ENCODE data around the gene TTC6. TPM values are rescaled to one million over a fixed set of nuclear protein-coding genes. Genes with fewer than 3 reads are reported as not detected.

The TTC6 gene
- total RNA-seq, 1 experiment from 2014 or later, result not detected

DNA sequence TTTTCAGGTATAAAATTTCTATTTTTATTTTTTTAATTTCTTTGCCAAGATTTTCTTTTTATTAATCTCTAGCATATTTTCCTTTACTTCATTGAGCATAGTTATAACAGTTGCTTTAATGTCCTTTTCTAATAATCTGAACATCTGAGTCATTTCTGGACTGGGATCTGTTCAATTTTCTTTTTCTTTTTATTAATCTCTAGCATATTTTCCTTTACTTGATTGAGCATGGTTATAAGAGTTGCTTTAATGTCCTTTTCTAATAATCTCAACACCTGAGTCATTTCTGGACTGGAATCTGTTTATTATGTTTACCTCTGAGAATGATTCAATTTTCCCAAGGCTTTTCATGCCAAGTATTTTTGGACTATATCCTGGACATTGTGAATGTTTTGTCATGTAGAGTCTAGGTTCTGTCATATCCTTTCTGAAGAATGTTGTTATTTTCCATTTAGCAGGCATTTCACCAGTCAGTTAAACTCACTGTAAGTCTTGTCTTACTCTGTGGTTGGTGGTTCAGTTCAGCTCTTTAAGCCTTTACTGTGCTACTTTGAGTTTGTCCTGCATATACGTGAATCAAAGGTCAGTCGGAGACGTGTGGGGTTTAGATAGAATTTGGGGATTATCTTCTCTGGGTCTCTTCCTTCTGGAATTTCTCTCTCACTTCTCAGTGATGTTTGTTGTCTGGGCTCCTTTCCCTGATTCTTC, 20.3 kb downstream of the TTC6 start:
- DNase-seq (ENCODE audit: low spot score), result no peak
- in situ Hi-C loops (cut with HindIII; ENCODE audit: low sequenced_read_pairs), result no loop called here

DNA sequence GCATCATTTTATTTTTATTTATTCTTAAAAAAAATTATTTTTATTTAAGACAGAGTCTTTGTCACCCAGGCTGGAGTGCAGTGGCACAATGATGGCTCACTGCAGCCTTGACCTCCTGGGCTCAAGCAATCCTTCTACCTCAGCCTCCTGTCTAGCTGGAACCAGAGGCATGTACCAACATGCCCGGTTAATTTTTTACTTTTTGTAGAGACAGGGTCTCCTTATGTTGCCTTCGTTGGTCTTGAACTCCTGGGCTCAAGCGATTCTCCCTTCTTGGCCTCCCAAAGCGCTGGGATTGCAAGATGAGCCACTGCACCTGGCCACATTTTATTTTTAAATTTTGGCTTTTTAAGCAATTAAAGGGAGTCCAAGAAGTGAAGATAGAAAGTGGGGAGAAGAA, 21.4 kb downstream of the TTC6 start:
- no peak for DNase-seq (ENCODE audit: low spot score)
- in situ Hi-C loops (cut with HindIII; ENCODE audit: low sequenced_read_pairs), result no loop called here

GRCh38 chr14:37617864-37618365, 22.5 kb downstream of the TTC6 start:
- in situ Hi-C loops (cut with HindIII; ENCODE audit: low sequenced_read_pairs), result no loop called here
- DNase-seq (ENCODE audit: low spot score), result no peak

DNA sequence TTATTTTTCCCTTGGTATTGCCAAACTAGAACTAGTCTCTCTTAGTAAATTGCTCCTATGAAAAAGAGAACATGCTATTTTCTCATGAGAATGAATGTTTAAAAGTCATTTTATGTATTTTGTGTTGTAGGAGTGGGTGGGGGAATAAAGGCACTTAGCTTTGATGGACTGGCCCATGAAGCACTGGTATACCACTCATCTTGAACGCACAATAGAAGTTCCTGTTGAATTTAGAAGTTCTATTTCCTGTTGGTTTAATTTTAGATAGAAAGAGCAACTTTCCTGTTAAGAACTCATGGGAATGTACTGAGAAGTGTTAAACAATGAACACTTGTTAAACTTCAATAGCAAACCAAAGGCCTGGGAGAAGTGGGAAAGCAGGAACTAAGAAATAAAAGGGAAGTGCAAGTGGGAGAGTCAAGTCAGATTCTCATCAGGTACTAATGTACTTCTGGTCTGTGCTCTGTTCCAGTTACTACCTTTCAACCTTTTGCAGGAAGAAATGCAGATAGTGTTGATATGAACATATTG, 23.1 kb downstream of the TTC6 start:
- in situ Hi-C loops (cut with HindIII; ENCODE audit: low sequenced_read_pairs), result no loop called here
- no peak for DNase-seq (ENCODE audit: low spot score)

GRCh38 chr14:37620856-37621255, 25.4 kb downstream of the TTC6 start:
- DNase-seq (ENCODE audit: low spot score), result no peak
- in situ Hi-C loops (cut with HindIII; ENCODE audit: low sequenced_read_pairs), result no loop called here

- in situ Hi-C loops (cut with HindIII; ENCODE audit: low sequenced_read_pairs), result no loop called here
- no peak for DNase-seq (ENCODE audit: low spot score)
Observed at GRCh38 chr14:37622231-37622923, 26.9 kb downstream of the TTC6 start.

- in situ Hi-C loops (cut with HindIII; ENCODE audit: low sequenced_read_pairs), result no loop called here
- no peak for DNase-seq (ENCODE audit: low spot score)
Observed at GRCh38 chr14:37623426-37623951, 28.1 kb downstream of the TTC6 start.

DNA sequence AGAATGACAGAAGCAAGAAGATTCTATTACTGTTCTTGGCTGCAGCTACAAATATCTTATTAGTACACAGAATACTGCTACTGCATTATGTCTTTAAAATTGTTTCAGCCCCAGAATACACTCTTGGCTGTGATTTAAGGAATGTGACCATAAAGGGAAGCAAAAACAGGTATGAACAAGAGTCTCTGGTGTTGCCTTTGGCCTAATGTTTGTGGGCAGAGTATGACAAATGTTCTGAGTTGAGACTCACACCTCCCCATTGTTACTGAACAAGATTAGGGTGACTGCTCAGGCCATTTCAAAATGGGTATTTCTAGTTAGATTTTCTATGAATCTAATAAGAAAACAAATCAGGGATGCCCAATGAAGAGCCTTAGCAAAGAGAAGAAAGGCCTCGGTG, 28.5 kb downstream of the TTC6 start:
- in situ Hi-C loops (cut with HindIII; ENCODE audit: low sequenced_read_pairs), result no loop called here
- DNase-seq (ENCODE audit: low spot score), result no peak

DNA sequence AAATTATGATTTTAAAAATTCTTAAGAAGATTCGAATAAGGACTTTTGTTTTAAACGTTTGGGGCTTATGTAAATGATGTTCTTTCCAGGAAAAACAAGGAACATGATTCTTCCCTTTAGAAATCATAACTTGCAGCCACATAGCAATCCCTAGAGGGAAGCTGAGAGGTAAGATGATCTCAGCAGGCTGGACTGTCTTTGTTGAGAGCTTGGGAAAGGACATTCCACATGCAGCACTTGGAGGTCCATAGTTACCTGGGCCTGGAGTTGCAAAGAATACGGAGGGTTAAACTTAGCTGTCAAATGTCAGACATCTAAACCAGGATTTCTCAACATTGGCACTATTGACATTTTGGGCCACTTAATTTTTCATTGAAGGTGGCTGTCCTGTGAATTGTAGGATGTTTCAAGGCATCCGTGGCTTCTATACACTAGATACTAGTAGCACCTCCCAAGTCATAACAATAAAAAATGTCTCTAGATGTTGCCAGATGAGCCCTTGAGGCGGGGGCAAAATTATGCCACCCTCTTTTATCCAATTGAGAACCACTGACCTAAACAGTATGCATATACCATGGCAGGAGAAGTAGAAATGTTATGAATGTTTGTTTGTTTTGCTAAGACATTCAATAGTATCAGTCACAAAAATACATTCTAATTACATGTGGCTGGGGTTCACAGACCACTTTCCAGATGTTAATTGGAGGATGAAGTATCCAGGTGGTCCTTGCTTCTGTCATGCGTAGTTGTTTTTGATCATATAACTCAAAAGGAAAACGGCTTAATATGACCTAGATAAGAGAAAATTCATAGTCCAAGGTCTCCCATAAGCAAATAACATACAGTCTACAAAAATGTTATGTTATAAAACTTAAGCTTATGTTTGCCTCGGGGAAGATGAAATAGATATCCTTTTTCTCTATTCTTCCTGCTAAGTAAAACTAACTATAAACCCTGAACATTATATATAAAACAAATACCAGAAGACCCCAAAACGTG, 30.5 kb downstream of the TTC6 start:
- in situ Hi-C loops (cut with HindIII; ENCODE audit: low sequenced_read_pairs), result no loop called here
- DNase-seq (ENCODE audit: low spot score), result no peak

DNA sequence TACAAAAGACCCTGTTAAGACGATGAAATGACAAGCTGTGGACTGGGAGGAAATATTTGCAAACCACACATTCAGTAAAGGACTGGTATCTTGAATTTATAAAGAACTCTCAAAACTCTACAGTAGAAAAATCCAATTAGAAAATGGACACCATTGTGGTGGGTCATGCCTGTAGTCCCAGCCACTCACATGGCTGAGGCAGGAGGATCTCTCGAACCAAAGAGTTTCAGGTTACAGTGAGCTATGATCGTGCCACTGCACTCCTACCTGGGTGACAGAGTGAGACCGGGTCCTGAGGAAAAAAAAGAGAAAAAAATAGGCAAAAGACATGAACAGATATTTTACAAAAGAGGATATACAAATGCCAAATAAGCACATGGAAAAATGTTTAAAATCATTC, 41.9 kb downstream of the TTC6 start:
- DNase-seq (ENCODE audit: low spot score), result no peak
- in situ Hi-C loops (cut with HindIII; ENCODE audit: low sequenced_read_pairs), result no loop called here

DNA sequence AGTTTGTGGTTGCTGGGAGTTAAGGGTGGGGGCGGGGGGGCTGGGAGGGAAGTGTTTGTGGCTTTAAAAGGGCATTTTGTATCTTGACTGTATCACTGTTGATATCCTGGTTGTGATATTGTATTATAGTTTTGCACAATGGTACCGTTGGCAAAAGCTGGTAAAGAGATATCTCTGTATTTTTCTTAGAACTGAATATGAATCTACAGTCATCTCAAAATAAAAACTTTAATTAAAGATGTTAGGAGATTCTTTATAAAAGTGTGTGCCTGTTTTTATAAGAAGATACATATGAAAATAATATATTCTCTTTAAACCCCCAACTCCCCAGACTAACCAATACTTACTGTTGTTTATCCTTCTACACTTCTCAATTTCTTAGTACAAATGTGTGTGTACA, 43.2 kb downstream of the TTC6 start:
- DNase-seq (ENCODE audit: low spot score), result no peak
- in situ Hi-C loops (cut with HindIII; ENCODE audit: low sequenced_read_pairs), result no loop called here

DNA sequence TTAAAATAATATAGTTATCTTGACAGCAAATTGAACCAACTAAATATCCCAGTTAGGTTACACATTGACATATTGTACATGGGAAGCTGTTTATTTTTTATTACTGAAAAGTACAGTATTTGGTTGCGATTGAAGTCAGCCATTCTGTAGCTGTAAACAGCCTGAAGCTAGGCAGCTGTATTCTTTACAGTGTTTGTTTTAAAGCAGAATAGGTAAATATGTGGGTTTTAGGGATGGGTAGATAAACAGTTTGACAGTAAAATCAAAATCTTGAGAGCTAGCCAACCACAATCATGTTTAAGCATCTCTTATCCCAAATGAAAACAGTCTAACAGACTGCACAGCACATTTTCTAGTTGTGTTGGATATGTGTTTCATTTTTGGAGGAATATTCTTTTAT, 45.7 kb downstream of the TTC6 start:
- no peak for DNase-seq (ENCODE audit: low spot score)
- in situ Hi-C loops (cut with HindIII; ENCODE audit: low sequenced_read_pairs), result no loop called here

DNA sequence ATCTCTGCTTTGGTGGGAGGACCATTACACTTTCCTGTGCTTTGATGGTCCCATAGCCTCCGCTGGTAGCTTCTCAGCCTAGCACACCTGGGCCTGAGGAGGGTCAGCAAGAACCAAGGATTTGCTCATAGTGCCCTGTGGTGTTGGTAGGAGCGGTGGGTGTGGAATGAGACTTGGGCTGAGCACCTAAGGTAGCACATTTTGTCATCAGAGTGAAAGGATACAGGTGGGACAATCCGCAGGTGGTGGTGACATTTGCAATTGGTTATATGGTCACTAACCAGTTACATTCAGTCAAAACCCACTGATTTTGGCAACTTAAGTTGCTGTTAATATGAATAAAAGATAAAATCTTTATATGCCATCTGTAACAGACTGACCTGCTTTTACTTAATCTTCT, 46.7 kb downstream of the TTC6 start:
- in situ Hi-C loops (cut with HindIII; ENCODE audit: low sequenced_read_pairs), result no loop called here
- DNase-seq (ENCODE audit: low spot score), result no peak

DNA sequence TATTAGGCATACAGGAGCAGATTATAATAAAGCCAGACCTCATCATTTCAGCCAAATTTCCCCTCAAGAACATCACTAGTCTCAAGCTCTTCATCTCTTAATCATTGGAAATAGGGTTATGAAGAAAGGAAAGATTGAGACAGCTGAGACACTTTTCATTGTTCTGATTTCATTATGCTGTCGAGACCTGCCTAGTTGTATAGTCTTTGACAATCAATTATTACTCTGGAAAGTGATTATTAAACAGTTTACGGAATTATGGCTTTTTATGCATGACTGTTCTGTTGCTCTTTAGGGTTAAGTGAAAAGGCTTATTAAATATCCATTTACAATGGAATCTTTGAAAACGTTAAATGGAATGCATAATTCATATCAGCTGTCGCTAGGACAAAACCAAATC, 48.3 kb downstream of the TTC6 start:
- in situ Hi-C loops (cut with HindIII; ENCODE audit: low sequenced_read_pairs), result no loop called here
- no peak for DNase-seq (ENCODE audit: low spot score)

Other genes with a start within 250 kb of the TTC6 start
- not detected in 2 replicates for gene FOXA1, start 380 bp upstream of the TTC6 start, total RNA-seq (2014; rRNA removed; shearing (Covaris generic))